Fibroblast of the aortic adventitia (primary cell): ENCODE measurements around the gene INSR. TPM values are rescaled to one million over a fixed set of nuclear protein-coding genes. Genes with fewer than 3 reads are reported as not detected.

ENCODE experiments used
- DNase-seq: peaks from one replicate; pipeline ENCODE4 v3.0.0-alpha.2; 2010; ENCODE audit warnings: low read depth
- H3K4me3 ChIP-seq: 2 replicates; pipeline ENCODE4 v1.5.1; 2011; ENCODE audit warnings: low read depth, mild to moderate bottlenecking, control low read depth, low read length, moderate library complexity
- total RNA-seq: library from RNA; depleted of rRNA; stranded (reverse); fragments of >200 nt; gene quantifications from 2 replicates; pipeline ENCODE4 v1.2.3, GENCODE V29; 2012; ENCODE audit warnings: low replicate concordance
- TF ChIP-seq, protein P1 (sequence below): IDR thresholded peaks from 2 replicates; pipeline ENCODE4 v1.5.1; 2011; ENCODE audit warnings: mild to moderate bottlenecking, low read length, control low read depth, inconsistent platforms; ENCODE audit not compliant: insufficient read depth

INSR gene
- total RNA-seq, 1 donor: 13.2 TPM

GRCh38 chr19:7266832-7267231, 27.4 kb downstream of the INSR start:
- TF ChIP-seq, protein P1, sequence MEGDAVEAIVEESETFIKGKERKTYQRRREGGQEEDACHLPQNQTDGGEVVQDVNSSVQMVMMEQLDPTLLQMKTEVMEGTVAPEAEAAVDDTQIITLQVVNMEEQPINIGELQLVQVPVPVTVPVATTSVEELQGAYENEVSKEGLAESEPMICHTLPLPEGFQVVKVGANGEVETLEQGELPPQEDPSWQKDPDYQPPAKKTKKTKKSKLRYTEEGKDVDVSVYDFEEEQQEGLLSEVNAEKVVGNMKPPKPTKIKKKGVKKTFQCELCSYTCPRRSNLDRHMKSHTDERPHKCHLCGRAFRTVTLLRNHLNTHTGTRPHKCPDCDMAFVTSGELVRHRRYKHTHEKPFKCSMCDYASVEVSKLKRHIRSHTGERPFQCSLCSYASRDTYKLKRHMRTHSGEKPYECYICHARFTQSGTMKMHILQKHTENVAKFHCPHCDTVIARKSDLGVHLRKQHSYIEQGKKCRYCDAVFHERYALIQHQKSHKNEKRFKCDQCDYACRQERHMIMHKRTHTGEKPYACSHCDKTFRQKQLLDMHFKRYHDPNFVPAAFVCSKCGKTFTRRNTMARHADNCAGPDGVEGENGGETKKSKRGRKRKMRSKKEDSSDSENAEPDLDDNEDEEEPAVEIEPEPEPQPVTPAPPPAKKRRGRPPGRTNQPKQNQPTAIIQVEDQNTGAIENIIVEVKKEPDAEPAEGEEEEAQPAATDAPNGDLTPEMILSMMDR: no peak
- H3K4me3 ChIP-seq: no peak overlapping the region
- no peak for DNase-seq

GRCh38 chr19:7265963-7266362, 28.3 kb downstream of the INSR start:
- DNase-seq: no peak
- TF ChIP-seq, protein P1: no peak
- H3K4me3 ChIP-seq: no peak overlapping the region

DNA sequence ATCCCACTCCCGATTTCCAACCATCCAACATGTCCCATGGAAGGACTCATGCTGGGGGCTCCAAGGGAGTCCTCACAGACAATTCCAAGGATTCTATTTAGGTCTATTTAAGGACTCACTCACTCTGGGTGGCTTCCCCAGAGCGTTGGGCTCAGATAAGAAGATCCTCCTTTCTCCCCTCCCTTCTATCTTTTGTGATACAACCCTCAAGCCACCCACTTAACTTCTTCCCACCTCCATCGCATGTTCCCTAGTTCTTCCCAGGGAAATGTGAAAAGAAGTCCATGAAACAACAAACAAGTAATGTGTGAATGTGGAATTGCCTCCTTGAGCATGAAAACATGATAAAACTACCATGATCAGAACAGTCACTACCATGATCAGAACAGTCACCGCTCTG, 29.4 kb downstream of the INSR start:
- no peak for DNase-seq
- TF ChIP-seq, protein P1: no peak
- H3K4me3 ChIP-seq: no peak overlapping the region

DNA sequence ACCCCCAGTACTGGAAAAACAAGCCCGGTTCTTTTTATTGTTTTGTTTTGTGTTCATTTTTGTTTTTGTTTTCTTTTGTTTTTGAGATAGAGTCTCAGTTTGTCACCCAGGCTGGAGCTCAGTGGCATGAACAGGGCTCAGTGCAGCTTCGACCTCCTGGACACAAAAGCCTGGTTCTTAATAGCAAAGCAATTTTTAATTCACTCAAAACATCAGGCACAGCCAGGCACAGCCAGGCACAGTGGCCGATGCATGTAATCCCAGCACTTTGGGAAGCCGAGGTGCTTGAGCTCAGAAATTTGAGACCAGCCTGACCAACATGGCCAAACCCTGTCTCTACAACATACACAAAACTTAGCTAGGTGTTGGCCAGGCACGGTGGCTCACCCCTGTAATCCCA, 30.7 kb downstream of the INSR start:
- TF ChIP-seq, protein P1: no peak
- no peak overlapping the region for H3K4me3 ChIP-seq
- no peak for DNase-seq

GRCh38 chr19:7263066-7263465, 31.1 kb downstream of the INSR start:
- TF ChIP-seq, protein P1: no peak
- no peak for DNase-seq

GRCh38 chr19:7262470-7262869, 31.7 kb downstream of the INSR start:
- no peak overlapping the region for H3K4me3 ChIP-seq
- TF ChIP-seq, protein P1: no peak
- DNase-seq: no peak

More at GRCh38 chr19:7263066-7263465, 31.1 kb downstream of the INSR start:
- H3K4me3 ChIP-seq: no peak overlapping the region

DNA sequence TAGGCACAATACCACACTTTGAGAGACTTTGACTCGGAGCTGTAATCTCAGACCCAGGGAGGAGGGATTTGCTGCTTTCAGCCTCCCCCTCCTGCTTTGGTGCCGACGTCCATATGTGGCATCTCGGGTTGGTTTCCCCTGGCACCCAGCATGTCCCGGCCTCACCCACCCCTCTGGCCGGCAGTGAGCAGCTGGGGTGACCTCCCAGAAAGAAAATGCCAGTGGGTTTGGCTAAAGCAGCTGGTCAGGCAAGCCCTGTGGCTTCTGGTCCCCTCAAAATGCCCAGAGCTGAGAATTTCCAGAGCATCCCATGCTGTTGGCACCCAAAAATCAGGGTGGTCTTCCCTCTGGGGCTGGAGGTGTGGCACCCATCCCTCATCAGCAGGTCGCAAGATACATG, 34.1 kb downstream of the INSR start:
- DNase-seq: no peak
- TF ChIP-seq, protein P1: no peak
- H3K4me3 ChIP-seq: no peak overlapping the region
